GM21390 (cell line): ENCODE results near the gene STT3A.

Experiments used
- ATAC-seq: cut with Tn5 transposase; IDR thresholded peaks from one replicate; pipeline ENCODE4 v1.9.1; 2021; ENCODE audit not compliant: unreplicated experiment

STT3A gene

DNA sequence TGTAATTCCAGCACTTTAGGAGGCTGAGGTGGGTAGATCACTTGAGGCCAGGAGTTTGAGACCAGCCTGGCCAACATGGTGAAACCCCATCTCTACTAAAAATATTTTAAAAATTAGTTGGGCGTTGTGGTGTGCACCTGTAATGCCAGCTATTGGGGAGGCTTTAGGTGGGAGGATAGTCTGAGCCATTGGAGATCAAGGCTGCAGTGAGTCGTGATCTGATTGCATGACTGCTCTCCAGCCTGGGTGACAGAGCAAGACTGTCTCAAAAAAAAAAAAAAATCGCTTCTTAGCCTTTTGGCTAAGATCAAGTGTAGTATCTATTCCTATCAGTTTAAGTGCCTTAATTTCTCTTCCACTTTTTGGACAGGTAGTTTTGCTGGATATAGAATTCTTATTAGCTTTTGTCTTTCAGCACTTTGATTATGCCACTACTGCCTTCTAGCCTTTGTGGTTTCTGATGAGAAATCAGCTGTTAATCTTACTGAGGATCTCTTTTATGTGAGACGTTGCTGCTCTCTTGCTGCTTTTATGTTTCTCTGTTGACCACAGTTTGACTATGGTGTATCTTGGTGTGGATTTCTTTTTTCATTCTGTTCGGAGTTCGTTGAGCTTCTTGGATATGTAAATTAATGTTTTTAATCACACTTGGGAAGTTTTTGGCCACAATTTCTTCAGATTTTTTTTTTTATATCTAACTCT is 57.0 kb downstream of the STT3A start:
- no peak for ATAC-seq

DNA sequence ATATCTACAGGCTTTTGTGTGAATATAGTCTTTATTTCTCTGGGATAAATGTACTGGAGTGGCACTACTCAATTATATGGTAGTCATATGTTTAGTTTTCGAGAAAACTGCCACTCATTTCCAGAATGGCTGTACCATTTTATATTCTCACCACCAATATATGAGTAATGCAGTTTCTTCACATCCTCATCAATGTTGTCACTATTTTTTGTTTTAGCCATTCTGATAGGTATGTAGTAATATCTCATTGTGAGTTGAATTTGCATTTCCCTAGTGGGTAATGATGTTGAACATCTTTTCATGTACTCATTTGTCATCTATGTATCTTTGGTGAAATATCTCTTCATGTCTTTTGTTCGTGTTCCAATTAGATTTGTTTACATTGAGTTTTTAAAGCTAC is 70.0 kb downstream of the STT3A start:
- no peak for ATAC-seq

DNA sequence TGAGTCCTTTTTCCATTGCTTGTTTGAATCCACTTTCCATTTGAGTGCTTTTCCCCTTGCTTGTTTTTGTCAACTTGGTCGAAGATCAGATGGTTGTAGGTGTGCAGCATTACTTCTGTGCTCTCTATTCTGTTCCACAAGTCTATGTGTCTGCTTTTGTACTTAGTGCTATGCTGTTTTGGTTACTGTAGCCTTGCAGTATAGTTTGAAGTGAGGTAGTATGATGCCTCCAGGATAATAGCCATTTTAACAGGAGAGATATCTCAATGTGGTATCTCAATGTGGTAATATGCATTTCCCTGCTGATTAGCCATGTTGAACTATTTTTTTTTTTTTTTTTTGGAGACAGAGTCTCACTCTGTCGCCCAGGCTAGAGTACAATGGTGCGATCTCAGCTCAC is 71.3 kb downstream of the STT3A start:
- ATAC-seq: no peak

DNA sequence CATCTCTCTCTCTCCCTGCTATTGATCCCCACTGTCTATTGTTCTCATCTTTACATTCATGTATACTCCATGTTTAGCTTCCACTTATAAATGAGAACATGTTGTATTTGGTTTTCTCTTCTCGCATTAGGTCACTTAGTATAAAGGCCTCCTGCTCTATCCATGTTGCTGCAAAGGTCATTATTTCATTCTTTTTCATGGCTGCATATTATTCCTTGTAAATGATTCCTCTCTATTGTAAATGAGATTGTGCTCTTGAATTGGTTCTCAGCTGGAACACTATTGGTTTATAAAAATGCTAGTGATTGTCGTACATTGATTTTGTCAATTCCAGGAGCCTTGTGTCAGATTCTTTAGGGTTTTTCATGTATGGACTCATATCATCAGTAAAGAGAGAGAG is 74.5 kb downstream of the STT3A start:
- no peak for ATAC-seq

GRCh38 chr11:125670172-125670571 is 77.5 kb downstream of the STT3A start:
- no peak for ATAC-seq

- ATAC-seq: no peak
Observed at GRCh38 chr11:125671561-125671960, 78.9 kb downstream of the STT3A start.
